Caco-2 (cell line): ENCODE measurements around the gene GH2. TPM values are rescaled to one million over a fixed set of nuclear protein-coding genes. Genes with fewer than 3 reads are reported as not detected.

ENCODE experiments used
- BruUV-seq: library from RNA; stranded (reverse); fragments of 400-500 nt; replicated peaks from 2 replicates; lab custom pipeline; 2021; lab: Mats Ljungman, UMichigan
- CTCF ChIA-PET: fragments of 300-600 bp; sonication (Branson Sonifier 250); formaldehyde crosslinking; loops from one replicate; lab custom pipeline; 2022; ENCODE audit warnings: antibody characterized with exemption; lab: Charles Lee
- POLR2A ChIA-PET: fragments of 300-600 bp; sonication (Branson Sonifier 250); formaldehyde crosslinking; loops from one replicate; lab custom pipeline; 2022; ENCODE audit warnings: antibody characterized with exemption; lab: Charles Lee
- DNase-seq, 2 experiments: peaks; one replicate each; pipeline versions ENCODE4 v3.0.0 to v3.0.0-alpha.2; 2020 to 2022
- H3K27me3 ChIP-seq: replicated peaks from 2 replicates; pipeline ENCODE4 v1.6.0; 2011; ENCODE audit warnings: low read length; ENCODE audit not compliant: control insufficient read depth, insufficient read depth
- H3K36me3 ChIP-seq: 2 replicates; pipeline ENCODE4 v1.5.1; 2011; ENCODE audit warnings: low read length; ENCODE audit not compliant: control insufficient read depth, insufficient read depth
- H3K4me1 ChIP-seq: fragments of 250-450 bp; sonication (Bioruptor Pico); 2 replicates; pipeline ENCODE4 v1.5.1; 2020; ENCODE audit warnings: mild to moderate bottlenecking
- H3K4me3 ChIP-seq: 2 replicates; pipeline ENCODE4 v1.5.1; 2011; ENCODE audit warnings: low read depth, mild to moderate bottlenecking, control low read depth, low read length
- H3K9me3 ChIP-seq: fragments of 250-450 bp; sonication (Bioruptor Pico); 2 replicates; pipeline ENCODE4 v1.5.1; 2020; ENCODE audit warnings: mild to moderate bottlenecking, moderate library complexity
- H3K27ac Mint-ChIP-seq: one replicate; pipeline ENCODE4 v1.8.0; 2022; ENCODE audit warnings: mixed read lengths; ENCODE audit not compliant: unreplicated experiment
- H3K27me3 Mint-ChIP-seq: one replicate; pipeline ENCODE4 v1.8.0; 2022; ENCODE audit warnings: mixed read lengths; ENCODE audit not compliant: insufficient read depth, unreplicated experiment
- H3K36me3 Mint-ChIP-seq: one replicate; pipeline ENCODE4 v1.8.0; 2022; ENCODE audit warnings: mild to moderate bottlenecking, mixed read lengths; ENCODE audit not compliant: insufficient read depth, unreplicated experiment
- H3K4me1 Mint-ChIP-seq: one replicate; pipeline ENCODE4 v1.8.0; 2022; ENCODE audit warnings: low read depth, mixed read lengths; ENCODE audit not compliant: unreplicated experiment
- H3K4me3 Mint-ChIP-seq: one replicate; pipeline ENCODE4 v1.8.0; 2022; ENCODE audit warnings: mild to moderate bottlenecking, moderate library complexity, mixed read lengths; ENCODE audit not compliant: unreplicated experiment
- H3K9me3 Mint-ChIP-seq: one replicate; pipeline ENCODE4 v1.8.0; 2022; ENCODE audit warnings: mixed read lengths; ENCODE audit not compliant: unreplicated experiment
- CTCF ChIP-seq, 2 experiments: fragments of 200-600 bp in 1 of 2; IDR thresholded peaks; 1 replicate in 1 of 2; 2 replicates in 1 of 2; pipeline versions ENCODE4 v1.5.1 to v1.8.0; 2011 to 2022; ENCODE audit warnings: antibody characterized with exemption in 1 of 2, control low read depth in 1 of 2, inconsistent platforms in 1 of 2, low read depth in 1 of 2, low read length in 1 of 2, mild to moderate bottlenecking in 1 of 2, moderate library complexity in 1 of 2; ENCODE audit not compliant: insufficient read depth in 1 of 2, severe bottlenecking in 1 of 2, unreplicated experiment in 1 of 2
- intact Hi-C: fragments of 100-400 bp; cut with micrococcal nuclease; formaldehyde crosslinking; loops from one replicate; pipeline ENCODE4 v1.10.0; 2022; ENCODE audit not compliant: unreplicated experiment
- total RNA-seq: library from RNA; stranded (reverse); gene quantifications from 2 replicates; pipeline ENCODE4 v1.2.3, GENCODE V29; 2022

Gene GH2
- total RNA-seq, 1 experiment from 2014 or later: not detected

- CTCF ChIA-PET: no interaction called here
- BruUV-seq: no TSS peak
These were observed 26.6 kb downstream of the GH2 start for GRCh38 chr17:63855185-63855584.

GRCh38 chr17:63854709-63855108 is 27.0 kb downstream of the GH2 start:
- POLR2A ChIA-PET: no interaction called here
- no peak for DNase-seq
- no TSS peak for BruUV-seq
- CTCF ChIA-PET: no interaction called here
- Mint-ChIP-seq H3K27ac (no peak overlapping the region), H3K36me3 (peaks cover 69% of the 10 kb centered on the region), H3K27me3 (no peaks in the 10 kb centered on the region), H3K4me3 (no peak overlapping the region), H3K9me3 (no peaks in the 10 kb centered on the region), H3K4me1 (no peaks in the 10 kb centered on the region)
- Histone ChIP-seq H3K36me3 (peaks cover 4% of the 10 kb centered on the region; the same call in 1 of the 2 replicates), H3K4me1 (no peaks in the 10 kb centered on the region), H3K27me3 (no peaks in the 10 kb centered on the region), H3K9me3 (no peaks in the 10 kb centered on the region), H3K4me3 (no peak overlapping the region)
- intact Hi-C loops: no loop called here
- TF ChIP-seq CTCF (IDR thresholded peaks at IDR 0.05; ENCODE audit: insufficient read depth in 1 of 2, low read depth in 1 of 2, low read length in 1 of 2, severe bottlenecking in 1 of 2, unreplicated experiment in 1 of 2): no peak

More at GRCh38 chr17:63855185-63855584, 26.6 kb downstream of the GH2 start:
- Mint-ChIP-seq H3K4me3 (no peak overlapping the region), H3K27me3 (no peaks in the 10 kb centered on the region), H3K36me3 (peaks cover 69% of the 10 kb centered on the region), H3K27ac (no peak overlapping the region), H3K9me3 (no peaks in the 10 kb centered on the region), H3K4me1 (no peaks in the 10 kb centered on the region)
- no peaks in the 10 kb centered on the region for H3K27me3 ChIP-seq
- intact Hi-C loops: no loop called here
- H3K4me1 ChIP-seq: no peaks in the 10 kb centered on the region
- no peak for DNase-seq
- TF ChIP-seq CTCF (IDR thresholded peaks at IDR 0.05; ENCODE audit: insufficient read depth in 1 of 2, low read depth in 1 of 2, low read length in 1 of 2, severe bottlenecking in 1 of 2, unreplicated experiment in 1 of 2): no peak
- H3K4me3 ChIP-seq: no peak overlapping the region
- H3K36me3 ChIP-seq: peaks cover 6% of the 10 kb centered on the region
- POLR2A ChIA-PET: no interaction called here
- H3K9me3 ChIP-seq: no peaks in the 10 kb centered on the region

GRCh38 chr17:63853260-63853659 is 28.5 kb downstream of the GH2 start:
- Histone ChIP-seq H3K9me3 (no peaks in the 10 kb centered on the region), H3K27me3 (no peaks in the 10 kb centered on the region), H3K4me3 (no peak overlapping the region), H3K4me1 (peaks cover 4% of the 10 kb centered on the region; the same call in 1 of the 2 replicates), H3K36me3 (peaks cover 3% of the 10 kb centered on the region; the same call in 1 of the 2 replicates)
- peaks cover 69% of the 10 kb centered on the region for H3K36me3 Mint-ChIP-seq
- no TSS peak for BruUV-seq
- H3K4me1 Mint-ChIP-seq: peaks cover under 1% of the 10 kb centered on the region
- TF ChIP-seq CTCF (IDR thresholded peaks at IDR 0.05; ENCODE audit: insufficient read depth in 1 of 2, low read depth in 1 of 2, low read length in 1 of 2, severe bottlenecking in 1 of 2, unreplicated experiment in 1 of 2): no peak
- H3K27me3 Mint-ChIP-seq: no peaks in the 10 kb centered on the region
- CTCF ChIA-PET: no interaction called here
- no peak overlapping the region for H3K4me3 Mint-ChIP-seq
- POLR2A ChIA-PET: no interaction called here
- no peaks in the 10 kb centered on the region for H3K9me3 Mint-ChIP-seq
- intact Hi-C loops: no loop called here
- no peak for DNase-seq
- H3K27ac Mint-ChIP-seq: no peak overlapping the region
